NCI-H510A treated with DMSO at 0.1 percent for 48 hours (cell line): ENCODE data around the gene AAK1.
"Not testable (repeated sequence)": the region's sequence is repeated elsewhere in the genome, so short reads cannot be mapped to it uniquely, and the experiment has no call there.

ENCODE experiments used
- DNase-seq: peaks from one replicate; lab custom pipeline; 2025; lab: John Stamatoyannopoulos, UW

AAK1 gene

DNA sequence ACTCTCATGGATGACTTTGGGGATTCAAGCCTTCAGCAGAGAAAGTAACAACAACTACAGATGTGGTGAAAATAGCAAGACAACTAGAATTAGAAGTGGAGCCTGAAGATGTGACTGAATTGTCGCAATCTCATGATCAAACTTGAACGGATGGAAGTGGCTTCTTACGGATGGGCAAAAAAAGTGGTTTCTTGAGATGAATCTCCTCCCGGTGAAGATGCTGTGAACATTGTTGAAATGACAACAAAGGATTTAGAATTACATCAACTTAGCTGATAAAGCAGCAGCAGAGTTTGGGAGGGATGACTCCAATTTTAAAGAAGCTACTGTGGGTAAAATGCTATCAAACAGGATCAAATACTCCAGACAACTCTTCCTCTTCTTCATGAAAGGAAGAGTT is 43.1 kb downstream of the AAK1 start:
- no peak for DNase-seq

DNA sequence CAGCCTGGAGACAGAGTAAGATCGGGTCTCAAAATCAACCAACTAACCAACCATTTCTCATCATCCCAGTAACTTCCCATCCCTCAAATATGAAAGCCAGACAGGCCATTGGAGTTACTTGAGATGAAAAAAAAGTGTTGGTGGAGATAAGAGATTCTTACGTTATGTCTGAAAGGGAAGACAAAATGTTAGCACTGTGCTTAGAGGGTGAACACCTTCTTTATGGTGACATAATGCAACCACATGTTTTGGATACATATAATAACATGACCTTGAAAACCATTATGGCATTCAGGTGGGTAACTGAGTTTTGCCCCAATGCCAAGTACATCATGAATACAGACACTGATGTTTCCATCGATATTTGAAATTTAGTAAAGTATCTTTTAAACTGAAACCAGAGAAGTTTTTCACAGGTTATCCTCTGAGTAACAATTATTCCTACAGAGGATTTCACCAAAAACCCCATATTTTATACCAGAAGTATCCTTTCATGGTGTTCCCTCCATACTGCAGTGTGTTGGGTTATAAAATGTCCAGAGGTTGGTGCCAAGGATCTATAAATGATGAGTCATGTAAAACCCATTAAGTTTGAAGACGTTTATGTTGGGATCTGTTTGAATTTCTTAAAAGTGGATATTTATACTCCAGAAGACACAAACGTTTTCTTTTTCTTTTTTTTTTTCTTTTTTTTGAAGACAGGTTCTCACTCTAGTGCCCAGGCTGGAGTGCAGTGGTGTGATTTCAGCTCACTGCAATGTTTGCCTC is 45.5 kb downstream of the AAK1 start:
- DNase-seq, result no peak

DNA sequence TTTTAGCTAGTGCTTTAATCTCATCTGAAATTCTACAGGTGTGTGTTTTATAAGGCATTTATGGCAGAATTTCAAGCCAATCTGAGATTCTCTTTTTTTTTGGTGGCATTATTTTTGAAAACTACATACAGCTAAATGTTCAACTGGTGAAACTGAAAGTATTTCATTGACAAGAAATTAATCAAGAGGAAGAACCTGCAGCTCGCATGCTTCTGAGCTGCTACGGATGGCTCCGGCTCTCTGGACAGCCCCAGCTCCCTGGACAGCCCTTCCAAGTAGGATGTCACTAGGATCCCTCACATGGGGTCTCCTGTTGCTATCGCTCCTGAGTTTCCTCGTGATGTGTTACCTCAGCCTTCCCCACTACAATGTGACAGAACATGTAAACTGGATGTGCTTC is 46.4 kb downstream of the AAK1 start:
- DNase-seq, result no peak

DNA sequence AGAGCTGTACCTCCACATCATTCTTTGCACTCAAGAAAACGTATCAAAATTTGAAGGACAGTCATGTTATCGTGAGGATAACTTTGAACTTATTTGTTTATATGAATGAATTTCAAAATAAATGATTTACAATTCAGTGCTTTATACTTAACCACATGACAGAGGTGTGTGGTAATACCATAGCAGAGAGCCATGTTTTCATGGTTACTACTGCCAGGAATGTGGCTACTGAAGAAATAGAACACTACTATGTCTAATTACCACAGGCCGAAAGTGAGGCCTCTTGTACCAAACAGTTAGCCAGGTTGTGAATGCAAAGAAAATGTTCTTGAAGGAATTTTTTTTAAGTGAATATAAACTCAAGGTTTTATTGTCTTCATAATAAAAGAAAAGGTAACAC is 49.2 kb downstream of the AAK1 start:
- DNase-seq, result no peak

DNA sequence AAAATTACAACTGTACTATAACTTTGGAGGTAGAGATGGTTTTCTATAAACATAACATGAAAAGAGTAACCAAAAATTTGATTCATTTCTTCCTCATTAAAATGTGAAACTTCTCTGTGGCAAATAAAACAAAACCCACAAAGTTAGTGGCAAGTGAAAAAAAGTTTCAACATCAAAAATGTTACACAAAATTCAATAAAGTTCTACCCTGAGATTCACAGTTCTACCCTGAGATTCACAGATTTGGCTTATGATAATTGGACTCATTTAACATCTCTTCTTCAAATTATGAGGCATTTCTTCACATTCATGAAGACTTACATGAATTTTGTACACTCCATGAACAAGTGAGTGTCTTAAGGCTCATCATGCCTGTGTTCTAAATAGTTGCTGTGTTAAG is 51.0 kb downstream of the AAK1 start:
- no peak for DNase-seq

DNA sequence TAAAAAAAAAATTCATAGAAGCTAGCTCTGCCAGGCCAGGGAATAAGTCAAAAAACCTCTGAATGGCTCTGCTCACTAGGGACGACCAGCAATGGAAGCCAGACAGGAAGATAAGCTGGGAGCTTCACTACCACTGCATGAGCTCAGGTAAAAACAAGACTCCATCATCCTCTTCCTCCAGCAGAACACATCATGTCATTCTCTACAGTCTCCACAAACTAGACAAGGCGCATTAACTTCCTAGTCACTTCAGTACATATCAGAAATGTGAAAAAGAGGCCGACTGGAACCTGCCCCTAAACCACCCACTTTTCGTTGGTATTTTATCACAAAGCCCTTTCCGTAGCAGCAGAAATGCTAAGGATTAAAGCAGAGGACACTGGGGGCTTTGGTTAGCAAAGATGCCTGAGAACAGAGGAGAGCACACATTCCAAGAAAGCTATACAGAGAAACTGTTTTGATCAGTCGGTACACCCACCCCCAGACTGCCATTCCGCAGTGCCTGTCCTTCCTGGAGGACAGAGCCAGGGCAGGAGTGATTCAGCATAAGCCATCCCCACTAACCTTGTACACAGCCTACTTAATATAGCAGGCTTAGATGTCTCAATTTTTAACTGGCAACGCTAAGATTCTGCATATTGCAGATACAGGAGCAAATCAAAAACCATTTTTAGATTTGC is 53.4 kb downstream of the AAK1 start:
- DNase-seq, result no peak

DNA sequence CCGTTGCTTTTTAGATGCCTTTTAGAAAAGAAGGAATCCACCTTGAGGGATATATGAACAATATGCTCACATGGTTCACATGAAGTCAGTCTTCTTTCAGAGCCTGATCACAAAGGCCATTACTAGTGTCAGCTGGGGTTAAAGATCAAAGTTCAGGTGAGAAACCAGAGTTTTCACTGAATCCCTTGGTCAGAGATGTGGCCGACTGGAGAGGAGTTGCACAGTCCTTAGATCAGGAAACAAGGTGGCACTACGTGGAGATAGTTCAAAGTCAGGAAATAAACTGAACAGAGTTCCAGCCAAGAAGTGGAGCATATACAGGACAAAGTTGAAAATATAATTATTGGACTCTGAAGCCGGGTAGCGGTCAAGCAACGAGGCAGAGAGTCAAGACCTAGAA is 54.6 kb downstream of the AAK1 start:
- no peak for DNase-seq

DNA sequence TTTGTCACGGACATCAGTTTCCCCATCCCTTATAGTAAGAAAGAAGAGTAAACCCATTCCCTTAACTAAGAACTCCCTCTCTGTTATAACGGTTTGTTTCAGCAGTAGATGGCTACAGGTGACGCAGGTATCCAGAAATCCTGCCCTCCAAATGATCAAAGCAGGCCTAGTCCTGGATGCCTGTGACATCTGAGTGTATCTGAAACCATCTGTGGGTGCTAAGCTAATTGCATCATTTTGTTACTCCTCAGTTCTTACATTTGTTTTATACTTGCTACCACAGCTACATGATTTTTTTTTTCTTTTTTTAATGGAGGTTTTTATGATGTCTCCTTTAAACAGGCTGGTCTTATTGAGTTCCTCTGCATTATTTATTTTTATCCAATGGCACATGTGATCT is 55.1 kb downstream of the AAK1 start:
- DNase-seq, result no peak

DNA sequence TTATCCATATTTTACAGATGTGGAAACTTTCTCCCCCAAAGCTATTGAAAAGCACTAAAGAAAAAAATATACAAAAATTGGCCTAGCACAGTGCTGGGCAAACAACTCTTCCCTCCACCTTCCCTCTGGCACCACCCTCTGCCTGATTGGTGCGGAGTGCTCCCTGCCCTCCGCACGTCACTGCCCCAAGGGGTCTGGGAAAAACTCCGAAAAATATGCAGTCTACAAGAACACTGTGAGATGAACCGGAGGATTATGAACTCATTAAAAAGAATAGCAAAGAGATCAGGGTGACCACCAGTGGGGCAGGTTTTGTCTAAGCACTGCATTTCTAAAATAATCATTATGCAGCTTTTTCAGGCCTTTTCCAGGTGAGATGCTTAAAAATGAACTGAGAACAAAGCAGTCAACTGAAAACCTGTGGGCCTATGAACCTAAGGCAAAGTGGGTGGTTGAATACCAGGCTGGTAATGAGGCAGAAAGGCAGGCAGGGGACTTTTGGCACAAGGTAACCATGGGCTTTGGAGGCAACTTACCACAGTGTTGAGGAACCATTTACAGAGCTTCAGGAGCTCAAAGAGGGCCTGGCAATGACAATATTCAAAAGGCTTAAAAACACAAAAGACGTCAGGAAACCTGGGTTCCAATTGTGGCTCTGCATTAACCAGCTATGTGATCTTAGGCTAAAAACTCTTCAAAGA is 57.5 kb downstream of the AAK1 start:
- no peak for DNase-seq

DNA sequence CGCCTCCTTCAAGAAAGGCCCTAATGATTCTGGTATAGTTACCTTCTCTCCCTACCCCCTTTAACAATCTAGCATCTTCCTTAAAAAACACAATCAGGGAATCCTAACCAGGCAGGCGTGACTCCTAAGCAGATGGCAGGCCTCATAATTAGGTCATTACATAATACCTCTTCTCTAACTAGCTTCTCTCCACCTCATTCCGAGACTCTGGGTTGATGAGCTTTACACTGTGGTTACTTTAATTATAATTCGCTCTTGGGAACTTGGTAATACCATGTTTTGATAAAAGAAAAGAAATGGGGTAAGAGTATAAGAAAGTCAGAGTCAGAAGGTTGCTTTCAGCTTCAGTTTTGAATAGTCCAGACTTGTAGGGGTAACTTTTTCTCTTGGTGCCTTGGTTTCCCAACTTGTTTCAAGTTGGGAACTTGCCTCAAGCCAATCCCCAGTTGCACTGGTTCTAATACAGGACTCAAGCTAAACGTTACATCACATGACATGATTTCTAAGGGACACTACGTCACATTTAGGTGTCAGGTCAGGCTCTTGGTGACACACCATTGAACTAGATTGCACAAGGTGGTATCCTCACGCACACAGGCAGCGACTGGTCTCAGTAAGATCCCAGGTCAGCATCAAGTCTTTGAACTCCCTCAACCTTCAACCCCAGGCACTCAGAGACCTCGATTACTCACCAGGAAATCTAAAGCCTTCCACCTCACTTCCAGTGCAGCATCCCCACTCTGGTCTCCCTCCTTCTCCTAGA is 59.2 kb downstream of the AAK1 start:
- DNase-seq, result no peak

DNA sequence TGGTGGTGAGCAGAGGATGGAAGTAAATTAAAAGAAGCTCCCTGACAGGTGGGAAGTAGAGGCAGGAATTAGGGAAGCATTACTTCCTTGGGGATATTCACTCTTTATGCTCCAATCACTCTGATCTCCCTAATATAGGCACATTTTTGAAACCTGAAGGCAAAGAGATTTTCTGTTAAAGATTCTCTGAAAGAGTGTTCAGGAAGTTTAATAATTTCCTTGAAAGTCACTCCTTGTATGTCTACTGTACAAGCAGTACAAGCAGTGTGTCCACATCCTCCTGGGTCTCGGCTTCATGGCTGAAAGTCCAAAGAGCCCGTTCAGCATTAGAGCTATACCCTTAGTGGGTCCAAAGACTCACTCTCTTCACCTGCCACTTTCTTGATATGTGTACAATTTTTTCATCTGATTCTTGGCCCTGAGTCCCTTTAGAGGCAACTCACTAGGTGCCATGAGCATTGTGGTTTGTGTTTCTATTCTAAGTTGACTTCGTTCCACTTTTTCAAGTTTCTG is 60.2 kb downstream of the AAK1 start:
- no peak for DNase-seq

DNA sequence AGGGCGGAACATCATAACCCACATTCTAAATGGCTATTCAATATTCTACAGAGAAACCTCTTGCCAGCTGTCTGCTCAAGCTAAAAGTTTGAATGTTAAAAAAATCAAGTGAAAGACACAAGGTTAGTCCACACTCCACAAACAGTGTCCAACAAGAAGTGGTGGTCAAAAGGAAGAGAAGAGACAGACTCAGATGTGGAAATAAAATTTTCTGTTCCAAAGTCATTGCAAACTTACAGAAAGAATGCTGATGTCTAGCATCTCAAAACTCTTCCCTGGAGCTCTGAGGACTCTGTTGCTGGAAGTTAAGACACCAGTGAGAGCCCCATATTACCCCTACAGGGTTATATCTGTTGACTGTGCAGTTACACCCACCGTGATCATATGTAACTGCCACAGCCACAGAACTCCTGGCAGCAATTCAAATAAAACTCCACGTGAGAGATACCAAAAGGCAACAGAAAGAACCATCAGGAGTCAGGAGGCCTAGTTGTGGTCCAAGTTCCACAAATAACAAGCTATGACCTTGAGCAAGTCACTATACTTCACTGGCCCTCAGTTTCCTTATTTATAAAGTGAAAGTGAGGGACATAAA is 60.9 kb downstream of the AAK1 start:
- no peak for DNase-seq

DNA sequence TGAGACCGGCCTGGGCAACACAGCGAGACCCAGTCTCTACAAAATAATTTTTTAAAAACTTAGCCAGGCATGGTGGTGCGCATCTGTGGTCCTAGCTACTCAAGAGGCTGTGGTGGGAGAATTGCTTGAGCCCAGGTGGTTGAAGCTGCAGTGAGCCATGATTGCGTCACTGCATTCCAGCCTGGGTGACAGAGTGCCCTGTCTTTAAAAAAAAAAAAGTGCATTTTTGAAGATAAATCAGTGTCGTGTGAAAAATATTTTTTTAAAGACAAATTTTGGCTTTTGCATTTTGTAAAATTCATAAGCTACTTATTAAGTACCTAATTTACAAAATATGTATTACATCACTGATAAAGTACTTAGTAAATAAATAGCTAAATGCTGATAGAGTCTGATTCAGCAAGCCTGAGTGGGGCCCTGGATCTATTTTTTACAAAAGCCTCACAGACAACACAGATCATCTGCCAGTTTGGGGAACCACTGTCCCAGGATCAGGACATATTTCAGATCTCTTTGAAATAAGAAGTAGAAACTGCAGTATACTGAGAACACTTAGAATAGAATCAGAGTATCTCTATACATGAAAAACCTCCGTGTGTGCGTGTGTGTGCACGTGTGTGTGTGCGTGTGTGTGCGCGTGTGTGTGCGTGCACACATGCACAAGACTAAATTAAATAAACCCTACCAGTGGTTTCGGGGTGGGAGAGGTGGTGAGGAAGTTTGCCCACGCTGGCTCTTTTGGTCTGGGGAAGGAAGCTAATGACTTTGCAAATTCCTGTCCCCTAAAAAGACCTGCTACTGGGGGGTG is 61.6 kb downstream of the AAK1 start:
- DNase-seq, result no peak

DNA sequence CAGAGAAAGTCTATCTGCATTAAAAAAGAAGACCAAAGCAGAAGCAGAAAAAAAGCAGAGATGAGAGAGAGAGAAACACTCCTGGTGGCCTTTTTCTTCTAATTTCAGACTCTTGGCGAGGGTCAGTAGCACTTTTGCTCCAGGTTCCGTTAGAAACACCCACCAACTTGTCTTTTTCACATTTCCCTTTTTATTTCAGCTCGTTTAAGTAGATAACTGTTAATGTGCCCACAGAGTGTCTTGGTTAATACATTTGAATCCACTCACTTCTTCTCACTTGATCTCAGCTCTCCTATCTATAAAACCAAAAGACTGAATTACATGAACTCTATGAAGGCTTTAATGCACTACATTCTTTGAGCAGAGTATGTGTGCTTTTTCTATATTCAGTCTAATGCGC is 63.1 kb downstream of the AAK1 start:
- no peak for DNase-seq

DNA sequence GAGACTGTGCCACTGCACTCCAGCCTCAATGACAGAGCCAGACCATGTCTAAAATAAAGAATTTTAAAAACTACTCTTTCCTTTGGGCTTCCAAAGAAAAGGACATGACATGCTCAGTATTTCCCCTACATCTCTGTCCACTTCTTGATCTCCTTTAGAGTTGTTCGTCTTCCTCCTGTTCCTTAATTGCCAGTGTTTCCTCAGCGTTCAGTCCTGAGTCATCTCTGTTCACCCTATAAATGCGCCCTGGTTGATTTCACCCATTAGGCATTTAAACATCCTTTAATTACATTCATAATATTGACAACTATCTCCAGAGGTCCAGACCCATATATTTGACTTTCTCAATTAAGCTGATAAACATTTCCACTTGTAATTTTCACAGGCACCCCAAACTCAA is 64.0 kb downstream of the AAK1 start:
- no peak for DNase-seq

DNA sequence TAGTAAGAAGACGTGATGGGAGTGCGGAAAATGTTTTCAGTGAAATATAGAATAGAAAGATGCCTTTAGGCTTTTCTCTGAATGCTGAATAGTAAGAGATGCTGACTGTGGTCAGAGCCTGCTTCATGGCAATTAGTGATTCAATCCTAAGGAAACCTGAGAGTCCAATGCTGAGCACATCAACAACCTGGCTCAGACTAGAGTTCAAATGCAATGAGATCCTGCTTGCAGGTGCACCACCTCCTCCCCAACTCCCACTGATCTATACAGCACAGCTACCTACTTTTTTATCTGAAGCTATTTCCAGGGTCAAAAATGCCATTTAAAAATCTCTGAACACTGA is 65.4 kb downstream of the AAK1 start:
- no peak for DNase-seq

DNA sequence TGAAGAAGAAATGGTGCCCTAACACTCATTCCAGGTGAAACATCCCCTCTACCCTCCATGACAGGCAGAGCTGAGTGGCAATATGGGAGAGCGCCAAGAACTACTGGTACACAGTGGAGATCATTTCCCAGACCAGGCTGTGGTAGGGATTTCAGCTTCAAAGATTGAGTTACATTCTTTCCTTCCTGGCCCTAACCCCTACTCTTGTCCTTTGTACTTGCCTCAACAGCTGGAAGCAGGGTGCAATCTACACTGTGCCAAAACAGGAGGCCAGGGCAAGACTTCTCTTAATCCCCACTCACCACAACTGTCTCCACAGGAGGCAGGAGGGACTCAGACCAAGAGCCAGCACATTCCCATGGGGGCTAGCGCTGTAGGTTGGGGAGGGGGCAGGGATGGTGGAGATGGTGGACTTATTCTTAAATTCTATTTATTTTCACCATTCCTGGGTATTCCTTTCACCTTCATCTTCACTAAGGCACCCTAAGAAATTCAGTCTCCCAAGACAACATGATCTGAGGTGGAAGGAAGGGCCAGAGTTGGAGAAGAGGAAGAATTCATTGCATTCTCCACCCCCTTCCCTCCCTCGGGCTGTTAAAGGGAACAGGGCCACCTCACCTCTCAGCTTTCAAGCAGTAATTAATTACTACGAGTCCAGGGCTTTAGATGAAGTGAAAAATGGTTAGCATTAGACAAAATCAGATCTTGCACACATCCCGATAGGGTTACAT is 65.9 kb downstream of the AAK1 start:
- DNase-seq, result no peak

DNA sequence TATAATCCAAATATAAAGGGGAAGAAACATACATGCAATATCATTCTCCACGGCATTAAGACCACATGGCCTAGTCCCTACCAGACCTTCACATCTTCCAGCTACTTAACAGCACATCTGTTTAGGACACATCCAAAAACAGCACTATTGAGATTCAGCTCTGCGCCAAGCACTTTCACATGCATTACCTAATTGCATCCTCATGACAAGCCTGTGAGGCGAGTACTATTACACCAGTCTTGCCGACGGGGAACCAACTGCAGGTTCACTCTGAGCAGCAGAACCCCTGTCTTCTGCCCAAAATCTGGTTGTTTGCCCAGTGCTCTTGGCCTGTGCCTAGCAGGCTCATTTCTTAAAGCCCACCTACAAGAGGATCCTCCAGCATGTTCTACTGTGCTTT is 66.7 kb downstream of the AAK1 start:
- no peak for DNase-seq

DNA sequence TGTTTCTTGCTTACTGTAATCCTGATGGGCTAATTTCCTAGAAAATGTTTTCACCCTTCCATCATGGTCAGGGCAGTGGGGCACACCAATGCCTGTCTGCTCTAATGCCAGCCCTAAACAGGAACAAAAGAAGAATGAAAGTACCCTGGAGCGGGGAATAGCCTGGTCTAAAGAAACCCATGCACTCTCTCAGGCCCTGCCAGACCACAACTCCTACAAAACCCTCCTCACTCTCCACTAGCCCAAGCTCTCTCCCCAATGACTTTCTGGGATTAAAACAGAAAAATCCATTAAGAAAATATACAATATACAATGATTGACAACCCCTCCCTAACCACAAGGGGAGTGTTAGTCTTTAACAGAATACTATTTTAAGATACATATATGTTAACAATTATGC is 67.6 kb downstream of the AAK1 start:
- DNase-seq, result no peak

DNA sequence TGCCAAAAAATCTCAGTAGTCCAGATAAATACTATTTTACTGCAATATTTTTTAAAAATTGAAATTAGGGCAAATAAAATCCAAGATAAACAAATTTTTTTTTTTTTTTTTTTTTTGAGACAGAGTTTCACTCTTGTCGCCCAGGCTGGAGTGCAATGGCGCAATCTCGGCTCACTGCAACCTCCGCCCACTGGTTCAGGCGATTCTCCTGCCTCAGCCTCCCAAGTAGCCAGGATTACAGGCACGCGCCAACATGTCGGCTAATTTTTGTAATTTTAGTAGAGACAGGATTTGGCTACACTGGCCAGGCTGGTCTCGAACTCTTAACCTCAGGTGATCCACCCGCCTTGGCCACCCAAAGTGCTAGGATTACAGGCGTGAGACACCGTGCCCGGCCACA is 68.2 kb downstream of the AAK1 start:
- DNase-seq, result not testable (repeated sequence)

DNA sequence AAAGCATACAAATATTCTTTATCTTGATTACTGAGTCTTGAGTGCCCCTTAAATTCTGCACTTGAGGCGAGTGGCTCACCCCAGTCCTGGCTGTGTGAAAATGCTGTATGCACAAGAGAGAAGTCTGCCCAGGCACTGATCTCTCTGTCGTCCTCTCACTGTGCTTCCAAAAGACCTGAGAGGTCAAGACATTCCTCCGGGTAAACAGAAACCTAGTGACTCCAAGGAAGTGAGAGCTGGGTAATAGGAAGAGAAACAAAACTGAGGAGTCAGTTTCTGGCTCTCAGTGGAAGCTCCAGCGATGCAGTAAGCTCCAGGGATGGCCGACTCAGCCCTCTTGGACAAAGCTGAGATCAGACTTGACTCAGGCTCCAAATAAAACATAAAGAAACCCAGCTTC is 70.9 kb downstream of the AAK1 start:
- DNase-seq, result no peak
